HepG2 (cell line): Measurements from ENCODE around the gene PIP5K1A. TPM values are rescaled to one million over a fixed set of nuclear protein-coding genes. Genes with fewer than 3 reads are reported as not detected.
A peak's percentile ranks its signal among the peaks of the same experiment; 100 is the strongest.

Source experiments
- CBX5 ChIP-seq: sonication (generic); formaldehyde crosslinking; IDR thresholded peaks from 2 replicates; pipeline ENCODE4 v1.4.0; 2020; ENCODE audit warnings: missing genetic modification reagents, borderline replicate concordance
- CCDC6 ChIP-seq: sonication (generic); formaldehyde crosslinking; IDR thresholded peaks from 2 replicates; pipeline ENCODE4 v1.8.1; 2022; ENCODE audit warnings: mild to moderate bottlenecking, missing genetic modification reagents, moderate library complexity
- CREM ChIP-seq, 2 experiments: sonication (generic) in 1 of 2; formaldehyde crosslinking in 1 of 2; IDR thresholded peaks; 2 replicates each; pipeline versions ENCODE4 v1.4.0 to v1.6.1; 2016 to 2020; ENCODE audit warnings: antibody characterized with exemption in 1 of 2, mild to moderate bottlenecking in 1 of 2, missing genetic modification reagents in 1 of 2
- DPF2 ChIP-seq: sonication (generic); formaldehyde crosslinking; IDR thresholded peaks from 2 replicates; pipeline ENCODE4 v1.4.0; 2020; ENCODE audit warnings: mild to moderate bottlenecking, low read depth, missing genetic modification reagents, borderline replicate concordance
- DR1 ChIP-seq: sonication (generic); formaldehyde crosslinking; IDR thresholded peaks from 2 replicates; pipeline ENCODE4 v1.8.0; 2021; ENCODE audit warnings: mild to moderate bottlenecking, missing genetic modification reagents, inconsistent platforms
- FIP1L1 ChIP-seq: fragments of 200-400 bp; formaldehyde crosslinking; IDR thresholded peaks from 2 replicates; pipeline ENCODE4 v1.6.1; 2018; ENCODE audit warnings: low read depth, mild to moderate bottlenecking, low read length, moderate library complexity, borderline replicate concordance; ENCODE audit not compliant: insufficient read depth
- HNRNPUL1 ChIP-seq: fragments of 200-400 bp; formaldehyde crosslinking; IDR thresholded peaks from 2 replicates; pipeline ENCODE4 v1.6.1; 2017; ENCODE audit warnings: low read depth, mild to moderate bottlenecking, low read length, moderate library complexity
- HOXA3 ChIP-seq: sonication (generic); formaldehyde crosslinking; IDR thresholded peaks from 2 replicates; pipeline ENCODE4 v1.5.0; 2020; ENCODE audit warnings: missing genetic modification reagents
- IKZF1 ChIP-seq: fragments of 450-650 bp; IDR thresholded peaks from 2 replicates; pipeline ENCODE4 v1.7.1; 2016
- NR1H2 ChIP-seq: sonication (generic); formaldehyde crosslinking; IDR thresholded peaks from 2 replicates; pipeline ENCODE4 v1.8.1; 2022; ENCODE audit warnings: low read depth, missing genetic modification reagents, borderline replicate concordance
- RFXAP ChIP-seq: sonication (generic); formaldehyde crosslinking; IDR thresholded peaks from 2 replicates; pipeline ENCODE4 v1.4.0; 2020; ENCODE audit warnings: missing genetic modification reagents, borderline replicate concordance
- SCMH1 ChIP-seq: sonication (generic); formaldehyde crosslinking; IDR thresholded peaks from 2 replicates; pipeline ENCODE4 v1.9.0; 2021; ENCODE audit warnings: missing genetic modification reagents, mild to moderate bottlenecking, borderline replicate concordance
- SMAD1 ChIP-seq: sonication (generic); formaldehyde crosslinking; IDR thresholded peaks from 2 replicates; pipeline ENCODE4 v1.4.0; 2020; ENCODE audit warnings: missing genetic modification reagents, low read depth, mild to moderate bottlenecking, borderline replicate concordance
- TCF7 ChIP-seq: sonication (generic); IDR thresholded peaks from 2 replicates; pipeline ENCODE4 v1.6.1; 2016; ENCODE audit warnings: antibody characterized with exemption, low read depth
- ZEB1 ChIP-seq: IDR thresholded peaks from 2 replicates; pipeline ENCODE4 v1.6.1; 2012; ENCODE audit warnings: mild to moderate bottlenecking, low read depth, inconsistent platforms; ENCODE audit not compliant: insufficient replicate concordance
- ZNF260 ChIP-seq: sonication (generic); formaldehyde crosslinking; IDR thresholded peaks from 2 replicates; pipeline ENCODE4 v1.4.0; 2020; ENCODE audit warnings: missing genetic modification reagents, low read depth, mild to moderate bottlenecking, borderline replicate concordance
- ZNF367 ChIP-seq: sonication (generic); formaldehyde crosslinking; IDR thresholded peaks from 2 replicates; pipeline ENCODE4 v1.4.0; 2020; ENCODE audit warnings: missing genetic modification reagents, borderline replicate concordance
- ZNF772 ChIP-seq: sonication (generic); formaldehyde crosslinking; IDR thresholded peaks from 2 replicates; pipeline ENCODE4 v1.5.0; 2020; ENCODE audit warnings: mild to moderate bottlenecking, missing genetic modification reagents
- ZNF782 ChIP-seq: sonication (generic); formaldehyde crosslinking; IDR thresholded peaks from 2 replicates; pipeline ENCODE4 v1.4.0; 2020; ENCODE audit warnings: missing genetic modification reagents, mild to moderate bottlenecking, borderline replicate concordance
- ZNF879 ChIP-seq: sonication (generic); formaldehyde crosslinking; IDR thresholded peaks from 2 replicates; pipeline ENCODE4 v1.8.1; 2023; ENCODE audit warnings: missing genetic modification reagents
- polyA plus RNA-seq, 8 experiments: library from polyadenylated mRNA; depleted of rRNA in 3 of 8; stranded (reverse) in 7 of 8; unstranded in 1 of 8; fragments of >200 nt; fragmentation: Illumina TruSeq in 4 of 8; extraction: Trizol in 4 of 8; gene quantifications; 2 replicates each; pipeline versions ENCODE4 v1.2.1 to v1.2.3, GENCODE V29; 2011 to 2016; ENCODE audit warnings: low read depth in 4 of 8, missing spikeins in 1 of 8, mixed read lengths in 1 of 8; ENCODE audit not compliant: insufficient read depth in 1 of 8
- total RNA-seq, 5 experiments: library from RNA; depleted of rRNA; stranded (reverse); fragments of >200 nt; fragmentation: Illumina TruSeq; extraction: Trizol; gene quantifications; 2 replicates each; pipeline ENCODE4 v1.2.3, GENCODE V29; 2016; ENCODE audit warnings: low read depth in 1 of 5
- TF ChIP-seq, protein P1 (sequence below), 2 experiments: sonication (generic) in 1 of 2; formaldehyde crosslinking in 1 of 2; IDR thresholded peaks; 2 replicates each; pipeline versions ENCODE4 v1.4.0 to v1.6.1; 2018 to 2020; ENCODE audit warnings: missing genetic modification reagents in 2 of 2, borderline replicate concordance in 1 of 2, low read depth in 1 of 2, mild to moderate bottlenecking in 1 of 2, missing biosample characterization in 1 of 2
- TF ChIP-seq, protein P2 (sequence below): sonication (generic); formaldehyde crosslinking; IDR thresholded peaks from 2 replicates; pipeline ENCODE4 v1.5.1; 2020; ENCODE audit warnings: mild to moderate bottlenecking, missing genetic modification reagents, moderate library complexity

The PIP5K1A gene
- total and polyA plus RNA-seq, 2 of the 13 experiments (the other 11 are each of a cell fraction or from before 2014, with no cell fraction given), result 45.3 to 65.1 TPM

DNA sequence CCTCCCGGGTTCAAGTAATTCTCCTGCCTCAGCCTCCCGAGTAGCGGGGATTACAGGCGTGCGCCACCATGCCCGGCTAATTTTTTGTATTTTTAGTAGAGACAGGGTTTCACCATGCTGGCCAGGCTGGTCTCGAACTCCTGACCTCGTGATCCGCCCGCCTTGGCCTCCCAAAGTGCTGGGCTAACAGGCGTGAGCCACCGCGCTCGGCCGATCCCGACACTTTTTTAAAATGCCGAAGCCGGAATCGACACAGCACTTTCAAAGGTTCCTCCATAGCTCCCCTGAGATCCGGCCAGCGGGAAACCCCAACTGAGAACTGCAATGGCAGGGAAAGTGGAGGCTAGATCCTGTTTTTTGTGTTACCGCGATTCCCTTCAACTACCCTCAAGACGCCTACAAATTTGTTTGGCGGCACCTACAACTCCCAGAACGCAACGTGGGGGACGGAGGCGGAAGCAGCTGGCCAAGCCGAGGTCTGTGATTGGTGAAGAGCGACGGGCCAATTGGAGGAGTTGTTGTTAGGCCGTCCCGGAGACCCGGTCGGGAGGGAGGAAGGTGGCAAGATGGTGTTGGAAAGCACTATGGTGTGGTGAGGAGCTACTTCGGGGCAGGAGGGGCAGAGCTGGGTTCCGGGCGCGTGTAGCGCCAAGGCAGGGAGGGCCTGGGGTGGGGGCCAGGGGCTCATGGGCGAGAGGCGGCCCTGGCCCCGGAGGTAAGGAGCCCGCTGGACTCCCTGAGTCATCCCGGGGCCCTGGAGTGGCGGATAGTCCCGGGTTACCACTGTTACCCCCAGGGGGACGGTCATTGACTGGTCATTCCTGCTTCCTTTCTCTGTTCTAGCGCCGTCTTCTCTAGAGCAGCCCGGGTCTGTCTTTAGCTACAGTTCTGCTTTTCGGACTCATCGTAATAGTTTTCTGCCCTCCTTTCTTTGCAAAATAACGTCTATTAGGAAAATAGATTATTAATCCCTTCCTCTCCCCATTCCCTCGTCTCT, 56.2 kb downstream of the PIP5K1A start, which contains the start of gene PSMD4 (continued):
- TF ChIP-seq, protein P1, sequence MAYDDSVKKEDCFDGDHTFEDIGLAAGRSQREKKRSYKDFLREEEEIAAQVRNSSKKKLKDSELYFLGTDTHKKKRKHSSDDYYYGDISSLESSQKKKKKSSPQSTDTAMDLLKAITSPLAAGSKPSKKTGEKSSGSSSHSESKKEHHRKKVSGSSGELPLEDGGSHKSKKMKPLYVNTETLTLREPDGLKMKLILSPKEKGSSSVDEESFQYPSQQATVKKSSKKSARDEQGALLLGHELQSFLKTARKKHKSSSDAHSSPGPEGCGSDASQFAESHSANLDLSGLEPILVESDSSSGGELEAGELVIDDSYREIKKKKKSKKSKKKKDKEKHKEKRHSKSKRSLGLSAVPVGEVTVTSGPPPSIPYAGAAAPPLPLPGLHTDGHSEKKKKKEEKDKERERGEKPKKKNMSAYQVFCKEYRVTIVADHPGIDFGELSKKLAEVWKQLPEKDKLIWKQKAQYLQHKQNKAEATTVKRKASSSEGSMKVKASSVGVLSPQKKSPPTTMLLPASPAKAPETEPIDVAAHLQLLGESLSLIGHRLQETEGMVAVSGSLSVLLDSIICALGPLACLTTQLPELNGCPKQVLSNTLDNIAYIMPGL (CRISPR knock-in tag; IDR thresholded peaks at IDR 0.05; ENCODE audit: borderline replicate concordance in 1 of 2, low read depth in 1 of 2), result peak in 1 of 2 experiments; percentile 54; a peak in 1 of 4 replicates
- TF ChIP-seq NR1H2 (CRISPR knock-in tag) (peak; percentile 29; the same call in 1 of the 2 replicates), IKZF1 (no peak), FIP1L1 (no peak), ZNF367 (no peak), HOXA3 (CRISPR knock-in tag) (peak; percentile 71; the same call in 1 of the 2 replicates), DPF2 (no peak), ZNF879 (CRISPR knock-in tag) (no peak), RFXAP (CRISPR knock-in tag) (peak; percentile 95), DR1 (peak; percentile 28), CCDC6 (no peak), ZNF772 (CRISPR knock-in tag) (peak; percentile 67; the same call in 1 of the 2 replicates), TCF7 (no peak), CREM (IDR thresholded peaks at IDR 0.05) (peak; percentile 86), CREM (CRISPR knock-in tag; IDR thresholded peaks at IDR 0.05) (no peak), ZEB1 (no peak), HNRNPUL1 (no peak), CBX5 (CRISPR knock-in tag) (peak; percentile 13; the same call in 1 of the 2 replicates), SMAD1 (CRISPR knock-in tag) (0 out of 2 replicates have a peak, but pooled peaks have one; percentile 19), SCMH1 (CRISPR knock-in tag) (no peak), ZNF782 (CRISPR knock-in tag) (no peak), ZNF260 (CRISPR knock-in tag) (no peak)
- TF ChIP-seq, protein P2, sequence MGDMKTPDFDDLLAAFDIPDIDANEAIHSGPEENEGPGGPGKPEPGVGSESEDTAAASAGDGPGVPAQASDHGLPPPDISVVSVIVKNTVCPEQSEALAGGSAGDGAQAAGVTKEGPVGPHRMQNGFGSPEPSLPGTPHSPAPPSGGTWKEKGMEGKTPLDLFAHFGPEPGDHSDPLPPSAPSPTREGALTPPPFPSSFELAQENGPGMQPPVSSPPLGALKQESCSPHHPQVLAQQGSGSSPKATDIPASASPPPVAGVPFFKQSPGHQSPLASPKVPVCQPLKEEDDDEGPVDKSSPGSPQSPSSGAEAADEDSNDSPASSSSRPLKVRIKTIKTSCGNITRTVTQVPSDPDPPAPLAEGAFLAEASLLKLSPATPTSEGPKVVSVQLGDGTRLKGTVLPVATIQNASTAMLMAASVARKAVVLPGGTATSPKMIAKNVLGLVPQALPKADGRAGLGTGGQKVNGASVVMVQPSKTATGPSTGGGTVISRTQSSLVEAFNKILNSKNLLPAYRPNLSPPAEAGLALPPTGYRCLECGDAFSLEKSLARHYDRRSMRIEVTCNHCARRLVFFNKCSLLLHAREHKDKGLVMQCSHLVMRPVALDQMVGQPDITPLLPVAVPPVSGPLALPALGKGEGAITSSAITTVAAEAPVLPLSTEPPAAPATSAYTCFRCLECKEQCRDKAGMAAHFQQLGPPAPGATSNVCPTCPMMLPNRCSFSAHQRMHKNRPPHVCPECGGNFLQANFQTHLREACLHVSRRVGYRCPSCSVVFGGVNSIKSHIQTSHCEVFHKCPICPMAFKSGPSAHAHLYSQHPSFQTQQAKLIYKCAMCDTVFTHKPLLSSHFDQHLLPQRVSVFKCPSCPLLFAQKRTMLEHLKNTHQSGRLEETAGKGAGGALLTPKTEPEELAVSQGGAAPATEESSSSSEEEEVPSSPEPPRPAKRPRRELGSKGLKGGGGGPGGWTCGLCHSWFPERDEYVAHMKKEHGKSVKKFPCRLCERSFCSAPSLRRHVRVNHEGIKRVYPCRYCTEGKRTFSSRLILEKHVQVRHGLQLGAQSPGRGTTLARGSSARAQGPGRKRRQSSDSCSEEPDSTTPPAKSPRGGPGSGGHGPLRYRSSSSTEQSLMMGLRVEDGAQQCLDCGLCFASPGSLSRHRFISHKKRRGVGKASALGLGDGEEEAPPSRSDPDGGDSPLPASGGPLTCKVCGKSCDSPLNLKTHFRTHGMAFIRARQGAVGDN (CRISPR knock-in tag), result peak; percentile 84
